ENCODE data around the gene CLEC16A.

DNA sequence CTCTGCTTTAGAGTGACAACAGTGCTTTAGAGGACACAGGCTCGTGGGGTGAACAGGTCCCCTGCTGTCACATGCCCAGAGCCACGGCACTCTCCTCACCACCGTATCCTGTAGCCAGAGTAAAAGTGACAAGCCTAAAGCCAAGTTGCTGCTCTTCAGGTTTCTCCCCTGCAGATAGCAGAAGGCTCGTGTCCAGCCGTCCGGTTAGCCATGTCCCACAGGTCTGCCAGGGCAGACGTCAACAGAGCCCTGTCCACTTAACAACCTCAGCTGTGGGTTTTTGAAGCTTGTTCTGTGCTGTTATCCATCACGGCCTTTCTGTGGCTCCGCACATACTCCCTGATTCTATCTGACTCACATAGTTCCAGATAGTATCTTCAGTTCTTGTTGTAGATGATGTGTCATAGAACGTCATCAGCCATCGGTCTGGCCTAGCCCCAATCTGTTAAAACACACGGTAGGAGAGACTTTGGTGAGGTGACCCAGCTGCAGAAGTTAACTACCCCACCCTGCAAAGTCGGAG is 211.0 kb downstream of the CLEC16A start:
- TF ChIP-seq POLR2AphosphoS5 (IDR thresholded peaks at IDR 0.05; ENCODE audit: low read depth, low read length) (no peak), SPI1 (IDR thresholded peaks at IDR 0.05; ENCODE audit: low read depth, low read length) (no peak), POLR2A (IDR thresholded peaks at IDR 0.05; ENCODE audit: low read depth, low read length) (no peak), POU2F2 (IDR thresholded peaks at IDR 0.05; ENCODE audit: low read depth, low read length) (no peak), TAF1 (IDR thresholded peaks at IDR 0.05; ENCODE audit: low read depth, low read length) (no peak), PAX5 (IDR thresholded peaks at IDR 0.05; ENCODE audit: insufficient read depth, low read length, severe bottlenecking) (no peak)

Measured in GM12891 (cell line).